HFFc6 (cell line): ENCODE measurements around the gene CDK1. TPM values are rescaled to one million over a fixed set of nuclear protein-coding genes. Genes with fewer than 3 reads are reported as not detected.

Source experiments
- DNase-seq: peaks from one replicate; pipeline ENCODE4 v3.0.0-alpha.2; 2018
- H3K27ac Mint-ChIP-seq: 2 replicates; pipeline ENCODE4 v1.8.0; 2020; ENCODE audit warnings: mild to moderate bottlenecking, mixed read lengths
- H3K27me3 Mint-ChIP-seq: 2 replicates; pipeline ENCODE4 v1.8.0; 2021; ENCODE audit warnings: mild to moderate bottlenecking, moderate library complexity, mixed read lengths; ENCODE audit not compliant: insufficient read depth
- H3K36me3 Mint-ChIP-seq: 2 replicates; pipeline ENCODE4 v1.8.0; 2021; ENCODE audit warnings: low read depth, mixed read lengths
- H3K4me1 Mint-ChIP-seq: 2 replicates; pipeline ENCODE4 v1.8.0; 2020; ENCODE audit warnings: low read depth, mixed read lengths
- H3K4me3 Mint-ChIP-seq: 2 replicates; pipeline ENCODE4 v1.8.0; 2020; ENCODE audit warnings: mild to moderate bottlenecking, moderate library complexity, mixed read lengths
- H3K9me3 Mint-ChIP-seq: 2 replicates; pipeline ENCODE4 v1.8.0; 2020; ENCODE audit warnings: mild to moderate bottlenecking, mixed read lengths
- CTCF ChIP-seq: fragments of 200-600 bp; sonication (generic); IDR thresholded peaks from 2 replicates; pipeline ENCODE4 v1.5.0; 2021; ENCODE audit warnings: antibody characterized with exemption, mild to moderate bottlenecking
- total RNA-seq, 6 experiments: library from RNA; stranded (reverse); fragmentation: NEBNext Ultra II Directional; extraction: Animal tissue kit (Norgen Biotek cat#: 25700); gene quantifications; 2 replicates in 1 of 6; 3 replicates in 5 of 6; pipeline ENCODE4 v1.2.3, GENCODE V29; 2021

The CDK1 gene
- total RNA-seq, 6 experiments from 2014 or later, result 18.3 to 43.0 (median 38.5) TPM

- Mint-ChIP-seq H3K27ac (no peak overlapping the region), H3K36me3 (no peaks in the 10 kb centered on the region), H3K27me3 (peaks cover 11% of the 10 kb centered on the region), H3K9me3 (no peaks in the 10 kb centered on the region), H3K4me1 (peaks cover 7% of the 10 kb centered on the region), H3K4me3 (no peak overlapping the region)
- no peak for DNase-seq
- TF ChIP-seq CTCF, result no peak
These were observed 19.1 kb upstream of the CDK1 start for GRCh38 chr10:60759181-60759580.

- Mint-ChIP-seq H3K4me3 (no peak overlapping the region), H3K27me3 (peaks cover 15% of the 10 kb centered on the region), H3K36me3 (no peaks in the 10 kb centered on the region), H3K9me3 (no peaks in the 10 kb centered on the region), H3K4me1 (peaks cover 7% of the 10 kb centered on the region), H3K27ac (no peak overlapping the region)
- no peak for DNase-seq
- TF ChIP-seq CTCF, result no peak
These were observed 17.5 kb upstream of the CDK1 start for GRCh38 chr10:60760711-60761210.

GRCh38 chr10:60762554-60762953 lies 15.7 kb upstream of the CDK1 start:
- Mint-ChIP-seq H3K4me1 (peaks cover 2% of the 10 kb centered on the region), H3K4me3 (no peak overlapping the region), H3K9me3 (no peaks in the 10 kb centered on the region), H3K27me3 (peaks cover 15% of the 10 kb centered on the region), H3K36me3 (no peaks in the 10 kb centered on the region), H3K27ac (no peak overlapping the region)
- no peak for TF ChIP-seq CTCF
- no peak for DNase-seq

- no peak overlapping the region for H3K27ac Mint-ChIP-seq
- DNase-seq, result no peak
- peaks cover 14% of the 10 kb centered on the region for H3K27me3 Mint-ChIP-seq
- no peaks in the 10 kb centered on the region for H3K4me1 Mint-ChIP-seq
- no peak overlapping the region for H3K4me3 Mint-ChIP-seq
- no peak for TF ChIP-seq CTCF
- no peaks in the 10 kb centered on the region for H3K36me3 Mint-ChIP-seq
- no peaks in the 10 kb centered on the region for H3K9me3 Mint-ChIP-seq
These were observed 10.9 kb upstream of the CDK1 start for GRCh38 chr10:60767424-60767823.

- no peak overlapping the region for H3K27ac Mint-ChIP-seq
- no peaks in the 10 kb centered on the region for H3K4me1 Mint-ChIP-seq
- no peak overlapping the region for H3K4me3 Mint-ChIP-seq
- peaks cover 10% of the 10 kb centered on the region for H3K27me3 Mint-ChIP-seq
- no peaks in the 10 kb centered on the region for H3K36me3 Mint-ChIP-seq
- no peak for TF ChIP-seq CTCF
- no peak for DNase-seq
- no peaks in the 10 kb centered on the region for H3K9me3 Mint-ChIP-seq
These were observed 8.9 kb upstream of the CDK1 start for GRCh38 chr10:60769406-60769805.
